ENCODE results near the gene CNOT6. TPM values are rescaled to one million over a fixed set of nuclear protein-coding genes. Genes with fewer than 3 reads are reported as not detected.

CNOT6 gene
- total and polyA plus RNA-seq, 4 donors, result 1.4 to 25.0 (median 4.2) TPM

- Histone ChIP-seq H3K27me3 (ENCODE audit: control insufficient read depth in 4 of 4, insufficient read depth in 4 of 4, low read length in 3 of 4) (no peaks in the 10 kb centered on the region), H3K9me3 (ENCODE audit: control insufficient read depth in 4 of 4, low read length in 3 of 4) (no peaks in the 10 kb centered on the region), H3K36me3 (ENCODE audit: control insufficient read depth in 4 of 4, insufficient read depth in 3 of 4, low read depth in 1 of 4, low read length in 3 of 4) (no peaks in the 10 kb centered on the region), H3K4me1 (ENCODE audit: control insufficient read depth in 4 of 4, insufficient read depth in 4 of 4, low read length in 3 of 4) (no peaks in the 10 kb centered on the region), H3K9ac (ENCODE audit: low read depth in 1 of 2, low read length in 2 of 2) (no peak overlapping the region), H3K27ac (ENCODE audit: low read depth in 1 of 2, low read length in 2 of 2) (no peak overlapping the region), H3K4me3 (ENCODE audit: low read depth in 1 of 3, low read length in 3 of 3) (no peak overlapping the region)
- WGBS, result 93% methylated on average over 15 of the region's 15 CpGs
- TF ChIP-seq, protein P1, sequence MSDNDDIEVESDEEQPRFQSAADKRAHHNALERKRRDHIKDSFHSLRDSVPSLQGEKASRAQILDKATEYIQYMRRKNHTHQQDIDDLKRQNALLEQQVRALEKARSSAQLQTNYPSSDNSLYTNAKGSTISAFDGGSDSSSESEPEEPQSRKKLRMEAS (IDR thresholded peaks at IDR 0.05), result no peak
- TF ChIP-seq HNF4G (IDR thresholded peaks at IDR 0.05) (no peak), FOXA1 (IDR thresholded peaks at IDR 0.05) (no peak), JUND (IDR thresholded peaks at IDR 0.05) (no peak), SP1 (IDR thresholded peaks at IDR 0.05) (no peak), YY1 (IDR thresholded peaks at IDR 0.05) (no peak), GABPA (IDR thresholded peaks at IDR 0.05 in 1 of 2, conservative IDR thresholded peaks at IDR 0.05 in 1 of 2) (no peak), ZBTB33 (IDR thresholded peaks at IDR 0.05) (no peak), FOXA2 (IDR thresholded peaks at IDR 0.05) (no peak), RXRA (IDR thresholded peaks at IDR 0.05) (no peak), HNF4A (conservative IDR thresholded peaks at IDR 0.05) (no peak)
- TF ChIP-seq, protein P2, sequence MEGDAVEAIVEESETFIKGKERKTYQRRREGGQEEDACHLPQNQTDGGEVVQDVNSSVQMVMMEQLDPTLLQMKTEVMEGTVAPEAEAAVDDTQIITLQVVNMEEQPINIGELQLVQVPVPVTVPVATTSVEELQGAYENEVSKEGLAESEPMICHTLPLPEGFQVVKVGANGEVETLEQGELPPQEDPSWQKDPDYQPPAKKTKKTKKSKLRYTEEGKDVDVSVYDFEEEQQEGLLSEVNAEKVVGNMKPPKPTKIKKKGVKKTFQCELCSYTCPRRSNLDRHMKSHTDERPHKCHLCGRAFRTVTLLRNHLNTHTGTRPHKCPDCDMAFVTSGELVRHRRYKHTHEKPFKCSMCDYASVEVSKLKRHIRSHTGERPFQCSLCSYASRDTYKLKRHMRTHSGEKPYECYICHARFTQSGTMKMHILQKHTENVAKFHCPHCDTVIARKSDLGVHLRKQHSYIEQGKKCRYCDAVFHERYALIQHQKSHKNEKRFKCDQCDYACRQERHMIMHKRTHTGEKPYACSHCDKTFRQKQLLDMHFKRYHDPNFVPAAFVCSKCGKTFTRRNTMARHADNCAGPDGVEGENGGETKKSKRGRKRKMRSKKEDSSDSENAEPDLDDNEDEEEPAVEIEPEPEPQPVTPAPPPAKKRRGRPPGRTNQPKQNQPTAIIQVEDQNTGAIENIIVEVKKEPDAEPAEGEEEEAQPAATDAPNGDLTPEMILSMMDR (IDR thresholded peaks at IDR 0.05; ENCODE audit: low read depth, low read length, missing input control), result no peak
- TF ChIP-seq, protein P3, sequence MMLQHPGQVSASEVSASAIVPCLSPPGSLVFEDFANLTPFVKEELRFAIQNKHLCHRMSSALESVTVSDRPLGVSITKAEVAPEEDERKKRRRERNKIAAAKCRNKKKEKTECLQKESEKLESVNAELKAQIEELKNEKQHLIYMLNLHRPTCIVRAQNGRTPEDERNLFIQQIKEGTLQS (IDR thresholded peaks at IDR 0.05), result no peak
- no peak for DNase-seq (ENCODE audit: low spot score)
These were observed 27.9 kb upstream of the CNOT6 start for GRCh38 chr5:180466316-180466715.

- no peak overlapping the region for H3K27ac ChIP-seq (ENCODE audit: low read depth in 1 of 2, low read length in 2 of 2)
- TF ChIP-seq RXRA (IDR thresholded peaks at IDR 0.05), result no peak
- TF ChIP-seq, protein P3 (IDR thresholded peaks at IDR 0.05), result no peak
- no peak for TF ChIP-seq EGR1 (IDR thresholded peaks at IDR 0.05; ENCODE audit: low read depth in 2 of 2)
- TF ChIP-seq ZBTB33 (IDR thresholded peaks at IDR 0.05), result no peak
- no peak for TF ChIP-seq REST (IDR thresholded peaks at IDR 0.05)
- TF ChIP-seq GABPA (IDR thresholded peaks at IDR 0.05 in 1 of 2, conservative IDR thresholded peaks at IDR 0.05 in 1 of 2), result no peak
- no peak for TF ChIP-seq HNF4G (IDR thresholded peaks at IDR 0.05)
- no peak for TF ChIP-seq RAD21 (IDR thresholded peaks at IDR 0.05)
- TF ChIP-seq NR2F2 (IDR thresholded peaks at IDR 0.05), result no peak
- no peak for TF ChIP-seq YY1 (IDR thresholded peaks at IDR 0.05)
- no peak for TF ChIP-seq HNF4A (conservative IDR thresholded peaks at IDR 0.05)
- TF ChIP-seq FOXA1 (IDR thresholded peaks at IDR 0.05), result no peak
- TF ChIP-seq JUND (IDR thresholded peaks at IDR 0.05), result no peak
- TF ChIP-seq TAF1 (conservative IDR thresholded peaks at IDR 0.05), result no peak
These were observed 26.9 kb upstream of the CNOT6 start for GRCh38 chr5:180467028-180467975.

More at GRCh38 chr5:180467028-180467975, 26.9 kb upstream of the CNOT6 start:
- Histone ChIP-seq H3K27me3 (ENCODE audit: control insufficient read depth in 4 of 4, insufficient read depth in 4 of 4, low read length in 3 of 4) (no peaks in the 10 kb centered on the region), H3K36me3 (ENCODE audit: control insufficient read depth in 4 of 4, insufficient read depth in 3 of 4, low read depth in 1 of 4, low read length in 3 of 4) (no peaks in the 10 kb centered on the region), H3K9ac (ENCODE audit: low read depth in 1 of 2, low read length in 2 of 2) (no peak overlapping the region), H3K4me1 (ENCODE audit: control insufficient read depth in 4 of 4, insufficient read depth in 4 of 4, low read length in 3 of 4) (no peaks in the 10 kb centered on the region), H3K4me3 (ENCODE audit: low read depth in 1 of 3, low read length in 3 of 3) (no peak overlapping the region), H3K9me3 (ENCODE audit: control insufficient read depth in 4 of 4, low read length in 3 of 4) (no peaks in the 10 kb centered on the region)
- 60% methylated on average over 22 of the region's 22 CpGs for WGBS
- DNase-seq (ENCODE audit: low spot score), result no peak
